ENCODE data around the gene PTPN4.
"Not testable (repeated sequence)": the region's sequence is repeated elsewhere in the genome, so short reads cannot be mapped to it uniquely, and the experiment has no call there.

Gene PTPN4

DNA sequence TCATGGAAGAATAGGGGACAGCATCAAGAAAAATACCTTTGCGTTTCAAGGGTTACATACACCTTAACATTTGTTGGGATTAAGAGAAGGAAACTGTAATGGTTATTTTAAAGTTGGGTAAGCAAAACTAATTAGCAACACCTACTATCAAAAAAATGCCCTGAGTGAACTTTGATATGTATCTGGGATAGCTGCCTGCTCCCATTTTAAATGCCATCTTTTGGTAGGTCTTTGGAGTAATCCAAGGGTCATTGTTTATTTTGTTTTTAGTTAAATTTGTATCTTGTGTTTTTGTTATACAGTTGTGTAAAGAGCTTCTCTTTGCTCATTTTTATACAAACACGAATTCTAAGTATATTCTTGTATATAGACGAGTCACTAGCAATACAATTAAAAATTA is 9.9 kb downstream of the PTPN4 start:
- no peak for DNase-seq

DNA sequence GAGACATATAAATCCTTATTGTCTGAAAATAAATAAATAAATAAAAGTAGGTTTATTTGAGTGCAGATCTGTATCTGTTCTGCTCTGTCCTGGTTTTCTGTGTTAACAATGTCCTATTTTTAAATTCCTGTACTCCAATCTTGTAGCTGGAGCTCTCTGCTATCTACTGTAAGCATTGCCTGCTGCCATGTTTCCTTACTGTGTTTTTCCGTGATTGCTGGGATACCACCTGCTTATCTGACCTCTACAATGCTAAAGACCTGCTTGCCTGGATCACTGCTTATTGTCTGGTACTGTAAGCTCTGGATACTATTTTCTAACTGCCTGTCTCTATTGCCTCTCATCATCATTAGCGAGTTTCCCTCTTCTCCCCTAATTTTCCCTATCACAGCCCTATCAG is 11.6 kb downstream of the PTPN4 start:
- no peak for DNase-seq

DNA sequence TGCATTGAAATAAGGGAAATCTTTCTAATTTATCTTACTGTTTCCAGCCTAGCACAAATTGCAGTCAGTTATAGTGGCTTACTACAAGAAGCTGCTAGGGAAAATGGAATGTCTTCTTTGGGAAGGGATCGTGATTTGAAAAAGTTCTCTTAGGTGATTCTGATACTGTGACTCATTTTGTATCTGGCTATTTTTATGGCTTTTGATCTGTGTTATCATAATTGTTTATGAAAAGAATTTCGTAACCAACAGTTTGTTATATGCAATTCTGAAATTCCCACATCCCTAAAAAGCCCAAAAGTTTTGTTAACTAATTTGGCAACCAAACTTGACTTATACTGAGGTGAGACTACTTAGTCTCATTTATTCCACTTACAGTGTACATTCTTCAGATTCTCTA is 12.4 kb downstream of the PTPN4 start:
- DNase-seq: no peak

DNA sequence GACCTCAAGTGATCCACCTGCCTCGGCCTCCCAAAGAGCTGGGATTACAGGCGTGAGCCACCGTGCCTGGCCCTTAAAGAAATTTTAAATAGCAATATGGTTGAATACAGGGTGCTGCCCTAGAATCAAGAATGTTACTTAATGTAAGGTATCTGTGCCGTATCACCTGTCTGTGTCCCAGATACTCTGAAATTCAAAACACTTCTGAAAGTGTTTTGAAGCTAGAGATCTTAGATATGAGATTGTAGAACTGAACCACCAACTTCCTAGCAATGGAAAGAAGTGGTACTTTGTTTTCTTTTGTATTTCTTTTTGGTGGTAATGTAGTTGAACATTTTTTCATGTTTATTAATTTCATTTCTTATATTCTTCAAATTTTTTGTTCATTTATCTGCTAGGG is 13.0 kb downstream of the PTPN4 start:
- no peak for DNase-seq

DNA sequence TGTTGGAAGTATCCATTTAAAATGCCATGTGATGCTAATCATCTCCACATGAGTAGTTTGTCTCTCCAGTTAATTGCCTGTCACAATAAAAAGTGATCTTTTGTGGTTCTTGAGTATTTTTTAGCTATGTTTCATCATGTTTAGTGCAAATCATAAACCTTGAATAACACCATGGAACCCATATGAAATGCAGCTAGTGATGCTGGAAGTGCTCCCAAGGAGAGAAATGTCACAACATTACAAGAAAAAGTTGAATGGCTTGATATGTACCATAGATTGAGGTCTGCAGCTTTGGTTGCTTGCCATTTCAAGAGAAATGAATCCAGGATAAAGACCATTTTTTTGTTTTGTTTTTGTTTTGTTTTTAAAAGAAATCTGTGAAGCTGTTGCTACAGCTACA is 14.3 kb downstream of the PTPN4 start:
- DNase-seq: no peak

DNA sequence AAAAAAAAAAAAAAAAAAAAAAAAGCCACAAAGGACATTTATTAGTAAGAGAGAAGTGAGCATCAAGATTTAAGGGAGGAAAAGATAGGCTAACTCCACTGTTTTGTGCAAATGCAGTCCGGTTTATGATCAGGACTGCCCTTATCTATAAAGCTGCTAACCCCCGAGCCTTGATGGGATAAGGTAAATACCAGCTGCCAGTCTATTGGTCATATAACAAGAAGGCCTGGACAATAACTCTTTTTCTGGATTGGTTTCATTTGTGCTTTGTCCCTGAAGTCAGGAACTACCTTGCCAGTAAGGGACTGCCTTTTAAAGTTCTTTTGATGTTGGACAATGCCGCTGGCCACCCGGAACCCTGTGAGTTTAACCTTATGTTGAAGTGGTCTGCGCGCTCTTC is 15.4 kb downstream of the PTPN4 start:
- no peak for DNase-seq

DNA sequence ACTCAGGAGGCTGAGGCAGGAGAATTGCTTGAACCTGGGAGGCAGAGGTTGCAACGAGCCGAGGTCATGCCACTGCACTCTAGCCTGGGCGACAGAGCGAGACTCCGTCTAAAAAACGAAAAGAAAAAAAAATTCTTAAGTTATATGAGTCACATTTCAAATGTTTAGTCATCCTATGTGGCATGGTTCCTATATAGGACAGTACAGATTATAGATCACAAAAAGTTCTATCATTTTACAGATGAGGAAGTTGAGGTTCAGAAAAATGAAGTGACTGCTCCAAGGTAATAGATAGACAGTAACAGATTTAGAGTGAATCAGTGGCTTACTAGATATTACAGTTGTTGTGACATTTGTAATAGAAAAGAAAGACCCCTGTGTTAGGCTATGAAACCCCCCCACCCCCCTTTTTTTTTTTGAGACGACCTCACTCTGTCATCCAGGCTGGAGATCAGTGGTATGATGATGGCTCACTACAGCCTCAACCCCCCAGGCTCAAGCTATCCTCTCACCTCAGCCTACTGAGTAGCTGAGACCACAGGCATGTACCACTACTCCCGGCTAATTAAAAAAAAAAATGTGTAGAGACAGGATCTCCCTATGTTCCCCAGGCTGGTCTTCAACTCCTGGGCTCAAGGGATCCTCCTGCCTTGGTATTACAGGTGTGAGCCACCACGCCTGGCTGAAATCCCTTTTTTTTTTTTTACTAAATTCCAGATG is 22.7 kb downstream of the PTPN4 start:
- no peak for DNase-seq

DNA sequence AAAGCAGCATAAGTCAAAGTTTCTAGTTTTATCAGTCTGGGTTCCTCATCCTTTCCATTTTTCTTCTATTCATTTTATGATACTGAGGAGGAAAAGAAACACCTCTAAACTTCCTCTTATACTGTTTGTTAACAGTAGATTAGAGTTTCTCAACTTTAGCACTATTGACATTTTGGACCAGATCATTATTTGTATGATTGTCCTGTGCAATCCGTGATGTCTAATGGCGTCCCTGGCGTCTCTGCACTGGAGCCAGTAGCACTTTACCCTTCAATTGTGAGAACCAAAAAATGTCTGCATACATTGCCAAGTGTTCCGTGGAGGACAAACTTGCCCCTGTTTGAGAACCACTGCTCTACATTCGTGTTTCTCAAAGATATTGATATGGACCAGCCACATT is 25.2 kb downstream of the PTPN4 start:
- no peak for DNase-seq

DNA sequence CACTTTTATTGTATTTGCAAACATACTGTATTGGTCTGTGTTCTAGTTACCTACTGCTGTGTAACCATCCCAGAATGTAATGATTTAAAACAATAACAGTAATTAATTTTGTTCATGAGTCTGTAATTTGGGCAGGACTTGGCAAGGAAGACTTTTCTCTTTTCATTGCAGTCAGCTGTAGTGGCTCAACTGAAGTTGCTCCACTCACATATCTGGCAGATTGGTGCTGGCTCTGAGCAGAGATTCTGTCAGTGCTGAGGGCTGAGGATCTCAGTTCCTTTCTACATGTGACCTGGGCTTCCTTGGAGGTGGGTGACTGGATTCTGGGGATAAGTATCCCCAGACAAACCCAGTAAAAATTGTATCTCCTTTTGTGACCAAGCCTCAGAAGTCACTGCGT is 26.6 kb downstream of the PTPN4 start:
- no peak for DNase-seq

DNA sequence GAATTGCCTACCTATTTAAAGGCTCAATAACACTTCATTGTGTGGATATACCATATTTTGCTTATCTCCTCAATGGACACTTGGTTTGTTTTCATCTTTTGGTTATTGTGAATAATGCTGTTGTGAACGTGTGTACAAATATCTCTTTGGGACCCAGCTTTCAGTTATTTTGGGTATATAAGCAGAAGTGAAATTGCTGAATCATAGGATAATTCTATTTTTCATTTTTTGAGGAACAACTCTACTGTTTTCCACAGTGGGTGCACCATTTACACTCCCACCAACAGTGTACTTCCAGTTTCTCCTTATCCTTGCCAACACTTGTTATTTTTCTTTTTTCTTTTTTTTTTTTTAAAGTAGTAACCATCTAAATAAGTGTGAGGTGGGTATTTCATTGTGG is 29.0 kb downstream of the PTPN4 start:
- no peak for DNase-seq

DNA sequence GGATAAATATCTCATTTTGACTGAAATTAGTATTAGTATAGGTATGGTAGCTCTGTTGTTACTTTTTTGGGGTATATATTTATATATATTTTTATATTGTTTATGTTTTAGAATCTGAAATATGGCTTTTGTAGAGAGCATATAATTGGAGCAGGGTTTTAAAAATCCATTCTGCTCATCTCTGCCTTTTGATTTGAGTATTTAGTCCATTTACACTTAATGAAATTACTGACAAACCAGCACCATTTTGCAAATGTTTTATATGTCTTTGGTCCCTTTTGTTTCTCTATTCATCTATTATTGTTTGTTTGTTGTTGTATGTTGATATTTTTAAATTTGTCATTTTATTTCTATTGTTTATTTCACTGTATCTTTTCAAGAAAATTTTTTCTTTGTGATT is 30.7 kb downstream of the PTPN4 start:
- no peak for DNase-seq

DNA sequence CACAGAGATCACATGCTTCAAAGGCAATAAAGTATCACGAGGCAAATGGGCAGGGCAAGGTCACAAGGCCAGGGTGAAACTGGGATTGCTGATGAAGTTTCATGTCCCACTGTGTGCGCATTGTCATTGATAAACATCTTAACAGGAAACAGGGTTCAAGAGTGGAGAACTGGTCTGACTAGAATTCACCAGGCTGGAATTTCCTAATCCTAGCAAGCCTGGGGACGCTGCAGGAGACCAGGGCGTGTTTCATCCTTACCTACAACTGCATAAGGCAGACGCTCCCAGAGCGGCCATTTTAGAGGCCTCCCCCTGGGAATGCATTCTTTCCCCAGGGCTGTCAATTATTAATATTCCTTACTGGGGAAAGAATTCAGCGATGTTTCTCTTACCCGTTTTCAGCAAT is 33.2 kb downstream of the PTPN4 start:
- no peak for DNase-seq

DNA sequence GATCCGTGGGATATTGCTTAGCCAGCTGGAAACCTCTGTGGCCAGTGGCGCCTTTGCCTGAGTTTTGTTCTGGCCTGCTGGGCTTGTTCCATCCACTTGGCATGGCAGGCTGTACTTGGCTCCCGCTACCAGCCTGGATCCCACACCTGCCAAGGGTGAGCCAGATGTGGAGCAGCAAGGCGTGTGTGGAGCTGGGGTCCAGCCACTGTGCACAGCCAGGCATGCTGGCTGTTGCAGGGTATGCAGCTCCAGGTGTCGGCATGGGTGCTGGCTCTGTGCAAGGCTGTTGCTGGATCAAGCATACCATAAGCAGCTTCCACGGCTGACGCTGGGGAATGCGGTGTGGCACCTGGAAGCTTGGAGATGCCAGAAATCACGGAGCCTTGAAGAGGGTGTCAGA is 34.5 kb downstream of the PTPN4 start:
- DNase-seq: no peak

DNA sequence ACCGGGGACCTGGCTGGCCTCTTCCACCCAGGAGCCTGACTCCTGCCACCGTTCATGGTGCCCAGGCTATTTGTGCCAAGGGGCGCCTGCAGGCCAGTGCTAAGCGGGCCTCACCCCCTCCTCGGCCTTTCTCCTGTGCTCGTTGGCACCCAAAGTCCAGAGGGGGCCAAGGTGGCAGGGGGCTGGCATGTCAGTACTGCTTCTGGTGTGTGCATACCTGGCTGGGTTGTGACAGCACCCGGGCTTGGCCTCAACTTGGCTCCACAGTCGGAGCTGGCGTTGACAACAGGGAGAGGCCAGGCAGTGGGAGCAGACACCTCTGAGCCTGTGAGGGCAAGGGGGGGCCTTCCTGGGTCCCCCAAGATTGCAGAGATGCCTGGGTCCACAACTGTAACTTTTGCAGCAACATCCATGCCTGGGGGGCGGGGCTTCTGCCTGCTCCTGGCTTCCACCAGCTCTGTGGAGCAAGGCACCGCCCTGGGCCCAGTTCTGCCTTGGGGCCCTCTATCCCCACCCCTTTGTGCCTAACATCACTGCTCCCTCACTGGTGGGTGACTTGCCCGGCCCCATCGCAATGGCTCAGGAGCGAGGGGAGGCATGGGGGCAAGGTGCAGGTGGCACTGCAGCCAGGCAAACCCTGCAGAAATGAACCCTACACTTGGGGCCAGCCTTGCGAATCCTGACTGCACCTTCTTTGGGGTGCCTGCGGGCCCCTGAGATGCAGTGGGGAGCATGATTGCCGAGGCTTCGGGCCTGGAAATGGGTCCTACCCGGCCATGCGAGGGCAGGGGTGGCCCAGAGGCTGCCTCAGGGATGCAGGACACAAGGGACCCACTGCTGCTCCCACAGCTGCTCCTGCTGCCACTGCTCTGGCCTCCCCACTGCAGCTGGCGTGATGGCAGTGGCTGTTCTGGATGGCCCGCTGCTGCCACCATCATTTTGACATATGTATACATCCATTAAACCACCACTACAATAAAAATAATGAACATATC is 35.9 kb downstream of the PTPN4 start:
- no peak for DNase-seq

DNA sequence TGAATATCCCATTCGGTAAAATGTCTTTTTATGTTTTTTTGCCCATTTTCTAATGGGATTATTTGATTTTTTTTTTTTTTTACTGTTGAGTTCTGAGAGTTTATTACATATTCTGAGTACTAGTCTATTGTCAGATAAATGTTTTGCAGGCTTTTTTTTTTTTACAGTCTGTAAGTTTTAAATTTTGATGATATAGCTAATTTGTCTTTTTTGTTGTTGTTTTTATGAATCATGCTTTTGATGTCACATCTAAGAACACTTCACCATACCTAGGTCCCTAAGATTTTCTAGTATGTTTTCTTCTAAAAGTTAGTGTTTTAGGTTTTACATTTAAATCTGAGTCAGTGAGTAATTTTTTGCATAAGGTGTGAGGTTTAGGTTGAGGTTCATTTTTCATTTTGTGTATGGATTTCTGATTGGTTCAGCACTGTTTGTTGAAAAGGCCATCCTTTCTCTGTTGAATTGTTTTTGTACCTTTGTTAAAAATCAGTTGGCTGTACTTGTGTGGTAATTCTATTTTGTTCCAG is 40.7 kb downstream of the PTPN4 start:
- DNase-seq: no peak

DNA sequence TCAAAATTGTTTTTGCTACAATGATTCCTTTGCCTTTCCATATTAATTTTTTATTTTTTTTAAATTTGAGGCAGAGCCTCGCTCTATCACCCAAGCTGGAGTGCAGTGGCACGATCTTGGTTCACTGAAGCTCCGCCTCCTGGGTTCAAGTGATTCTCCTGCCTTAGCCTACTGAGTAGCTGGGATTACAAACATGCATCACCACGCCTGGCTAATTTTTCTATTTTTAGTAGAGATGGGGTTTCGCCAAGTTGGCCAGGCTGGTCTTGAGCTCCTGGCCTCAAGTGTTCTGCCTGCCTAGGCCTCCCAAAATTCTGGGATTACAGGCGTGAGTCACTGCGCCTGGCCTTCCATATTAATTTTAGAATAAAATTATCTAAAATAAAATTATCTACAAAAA is 41.3 kb downstream of the PTPN4 start:
- no peak for DNase-seq

DNA sequence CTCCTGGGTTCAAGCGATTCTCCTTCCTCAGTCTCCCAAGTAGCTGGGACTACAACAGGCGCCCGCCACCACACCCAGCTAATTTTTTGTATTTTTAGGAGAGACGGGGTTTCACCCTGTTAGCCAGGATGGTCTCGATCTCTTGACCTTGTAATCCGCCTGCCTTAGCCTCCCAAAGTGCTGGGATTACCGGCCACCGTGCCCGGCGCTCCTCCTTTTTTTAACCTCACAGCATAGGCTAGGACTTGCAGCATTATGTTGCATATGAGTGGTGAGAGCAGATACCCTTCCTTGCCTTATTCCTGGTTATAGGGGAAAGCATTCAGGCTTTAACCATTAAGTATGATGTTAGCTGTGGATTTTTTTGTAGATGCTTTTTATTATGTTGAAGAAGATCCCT is 42.3 kb downstream of the PTPN4 start:
- not testable (repeated sequence) for DNase-seq

DNA sequence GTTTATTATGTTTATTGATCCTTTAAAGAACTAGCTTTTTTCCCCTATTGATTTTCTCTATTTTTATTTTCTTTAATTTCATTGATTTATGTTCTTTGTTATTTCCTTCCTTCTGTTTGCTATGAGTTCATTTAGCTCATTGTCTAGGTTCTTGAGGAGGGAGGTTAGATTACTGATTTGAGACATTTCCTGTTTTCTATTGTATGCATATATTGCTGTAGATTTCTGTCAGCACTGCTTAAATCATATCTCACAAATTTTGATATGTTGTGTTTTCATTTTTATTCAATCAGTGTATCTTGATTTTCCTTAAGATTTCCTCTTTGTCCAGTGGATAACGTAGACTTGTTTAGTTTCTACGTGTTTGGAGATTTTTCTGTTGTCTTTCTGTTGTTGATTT is 43.4 kb downstream of the PTPN4 start:
- no peak for DNase-seq

DNA sequence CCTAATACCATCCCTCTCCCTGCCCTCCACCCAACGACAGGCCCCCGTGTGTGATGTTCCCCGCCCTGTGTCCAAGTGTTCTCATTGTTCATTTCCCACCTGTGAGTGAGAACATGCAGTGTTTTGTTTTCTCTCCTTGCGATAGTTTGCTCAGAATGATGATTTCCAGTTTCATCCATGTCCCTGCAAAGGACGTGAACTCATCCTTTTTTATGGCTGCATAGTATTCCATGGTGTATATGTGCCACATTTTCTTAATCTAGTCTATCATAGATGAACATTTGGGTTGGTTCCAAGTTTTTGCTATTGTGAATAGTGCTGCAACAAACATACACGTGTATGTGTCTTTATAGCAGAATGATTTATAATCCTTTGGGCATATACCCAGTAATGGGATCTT is 44.7 kb downstream of the PTPN4 start:
- DNase-seq: not testable (repeated sequence)

DNA sequence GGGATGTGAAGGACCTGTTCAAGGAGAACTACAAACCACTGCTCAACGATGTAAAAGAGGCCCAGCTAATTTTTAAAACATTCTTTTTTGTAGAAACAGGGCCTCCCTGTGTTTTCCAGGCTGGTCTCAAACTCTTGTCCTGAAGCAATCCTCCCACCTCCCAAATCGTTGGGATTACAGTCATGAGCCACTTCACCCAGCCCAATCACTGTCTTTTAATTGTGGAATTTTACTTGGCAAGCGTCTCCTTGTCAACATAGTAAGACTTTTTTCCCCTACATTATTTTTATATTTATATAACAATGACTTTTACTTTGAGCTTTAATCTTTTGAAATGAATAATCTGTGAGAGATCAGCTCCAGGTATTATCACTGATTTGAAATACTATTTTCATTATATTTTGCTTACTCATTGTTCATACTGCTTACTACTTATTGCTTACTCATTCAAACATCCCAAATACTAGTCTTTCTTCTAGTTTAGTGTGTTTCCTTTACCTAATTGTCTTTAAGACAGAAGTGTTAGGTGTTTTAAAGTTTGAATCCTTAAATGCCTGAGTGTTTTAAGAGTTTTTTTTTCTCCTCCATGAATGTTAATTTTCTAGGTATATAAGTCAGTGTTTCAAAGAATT is 48.9 kb downstream of the PTPN4 start:
- DNase-seq: no peak

DNA sequence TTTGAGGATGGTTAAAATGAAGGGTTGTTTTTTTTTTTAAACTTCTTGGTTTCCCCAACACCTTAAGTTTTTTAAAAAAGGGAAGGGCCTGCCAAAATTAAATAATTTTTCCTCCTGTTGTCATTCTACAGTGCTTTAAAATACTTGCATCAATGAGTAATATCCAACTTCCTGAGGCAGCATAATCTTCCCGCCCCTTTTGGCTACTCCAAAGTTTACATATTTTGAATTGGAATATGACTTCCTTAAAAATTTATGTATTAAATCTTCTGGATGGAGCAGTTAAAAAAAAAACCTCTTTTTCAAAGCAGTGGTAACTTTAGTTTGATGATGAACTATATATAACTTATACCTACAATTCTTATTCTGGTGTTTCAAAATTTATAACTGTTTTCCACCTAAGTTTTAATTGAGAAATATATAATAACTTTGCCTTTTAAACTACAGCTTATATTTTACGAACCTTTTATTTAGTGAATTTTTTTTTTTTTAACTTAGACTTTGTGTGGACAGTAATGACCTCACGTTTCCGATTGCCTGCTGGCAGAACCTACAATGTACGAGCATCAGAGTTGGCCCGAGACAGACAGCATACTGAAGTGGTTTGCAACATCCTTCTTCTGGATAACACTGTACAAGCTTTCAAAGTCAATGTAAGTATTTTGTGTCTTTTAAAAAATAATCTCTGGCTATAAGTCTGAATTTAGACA is 49.8 kb downstream of the PTPN4 start:
- DNase-seq: no peak

DNA sequence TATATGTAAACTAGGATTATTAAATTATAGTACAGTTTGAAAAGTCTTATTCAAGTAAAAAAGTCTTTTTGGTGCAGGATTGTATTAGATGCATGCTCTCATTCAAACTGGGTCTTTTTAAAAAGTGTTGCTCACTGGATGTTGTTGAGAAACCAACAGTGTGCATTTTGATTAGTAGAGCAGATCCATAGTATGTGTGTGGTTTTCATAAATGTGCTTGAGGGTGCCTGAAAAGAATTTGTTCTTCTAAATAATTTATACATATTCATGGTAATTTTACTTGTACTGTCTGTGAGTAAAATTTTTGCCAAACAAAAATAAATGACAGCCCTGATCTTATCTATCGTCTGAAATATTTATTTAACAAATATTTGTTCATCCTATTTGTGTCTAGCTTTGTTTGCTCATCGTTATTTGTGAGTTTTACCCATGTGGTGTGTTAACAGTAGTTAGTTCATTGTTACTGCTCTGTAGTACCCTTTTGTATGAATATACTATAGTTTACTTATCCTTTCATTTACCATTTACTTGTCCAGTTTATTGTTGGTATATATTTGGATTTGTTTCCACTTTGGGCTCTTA is 50.4 kb downstream of the PTPN4 start:
- no peak for DNase-seq

DNA sequence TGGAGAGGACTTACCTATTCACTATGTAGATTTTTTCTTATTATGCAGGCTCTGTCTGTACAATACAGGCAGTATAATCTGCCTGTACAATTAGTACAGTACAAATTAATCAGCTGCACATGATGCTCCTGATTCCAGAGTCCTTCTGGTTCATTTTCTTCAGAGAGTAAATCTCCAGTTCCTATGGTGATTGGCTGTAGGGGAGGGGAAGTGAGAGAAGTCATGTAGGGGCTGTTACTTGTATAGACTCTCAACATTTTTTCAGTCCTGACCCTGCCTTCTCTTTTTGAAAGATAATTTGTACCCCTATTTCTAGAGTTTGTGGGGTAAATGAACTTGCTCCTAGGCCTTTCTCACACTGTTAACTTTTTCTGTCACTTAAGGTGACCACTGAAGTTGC is 54.5 kb downstream of the PTPN4 start:
- no peak for DNase-seq

Data from NCI-H1417 treated with DMSO at 0.1 percent for 48 hours (cell line).